GM19240 (cell line): ENCODE data around the gene TOR4A.
"Not testable (repeated sequence)": the region's sequence is repeated elsewhere in the genome, so short reads cannot be mapped to it uniquely, and the experiment has no call there.

Source experiments
- DNase-seq: peaks from one replicate; pipeline ENCODE4 v3.0.0; 2011; ENCODE audit warnings: low spot score; ENCODE audit not compliant: insufficient read length

Gene TOR4A

DNA sequence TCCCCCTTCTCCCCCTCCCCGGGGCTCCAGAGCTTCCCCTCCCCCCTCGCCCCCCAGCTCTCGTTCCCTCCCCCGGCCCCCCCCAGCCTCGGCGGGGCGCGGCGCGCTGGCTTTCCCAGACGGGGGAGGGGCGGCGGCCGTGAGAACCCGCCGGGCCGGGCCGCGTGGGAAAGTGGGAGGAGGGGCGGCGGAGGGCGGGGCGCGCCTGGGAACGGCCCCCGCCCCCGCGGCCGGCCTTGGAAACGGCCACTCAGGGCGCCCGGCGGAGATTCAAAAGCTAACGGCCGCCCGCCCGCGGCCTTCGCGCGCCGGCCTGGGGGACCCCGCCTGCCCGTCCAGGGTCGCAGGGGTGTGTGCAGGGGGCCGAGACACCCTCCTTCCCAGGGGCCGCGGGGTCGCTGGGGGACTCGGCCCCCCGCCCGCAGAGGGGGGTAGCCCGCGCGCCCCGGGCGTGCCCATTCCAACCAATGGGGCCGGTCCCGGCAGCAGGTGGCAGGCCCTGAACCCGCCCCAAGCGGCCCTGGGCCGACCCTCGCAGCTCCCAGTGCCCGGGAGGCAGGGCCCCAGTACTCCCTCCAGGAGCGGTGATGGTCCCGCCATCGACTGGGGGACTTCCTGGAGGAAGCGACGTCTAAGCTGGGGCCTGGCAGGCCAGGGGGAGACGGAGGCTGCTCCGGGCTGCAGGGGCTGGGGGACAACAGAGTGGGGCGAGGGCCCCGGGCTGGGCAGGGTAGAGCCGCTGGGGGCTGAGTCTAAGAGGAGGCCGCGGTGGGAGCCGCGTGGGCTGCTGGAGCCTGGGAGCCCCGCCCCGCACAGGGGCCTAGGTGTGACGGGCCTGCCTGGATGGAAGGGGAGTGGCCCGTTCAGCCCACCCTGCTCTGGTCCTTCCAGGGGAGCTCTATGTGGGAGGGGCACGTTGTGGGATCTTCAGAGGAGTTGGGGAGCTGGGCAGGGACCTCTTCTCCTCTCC, 38.8 kb downstream of the TOR4A start:
- peak; percentile 41 for DNase-seq

DNA sequence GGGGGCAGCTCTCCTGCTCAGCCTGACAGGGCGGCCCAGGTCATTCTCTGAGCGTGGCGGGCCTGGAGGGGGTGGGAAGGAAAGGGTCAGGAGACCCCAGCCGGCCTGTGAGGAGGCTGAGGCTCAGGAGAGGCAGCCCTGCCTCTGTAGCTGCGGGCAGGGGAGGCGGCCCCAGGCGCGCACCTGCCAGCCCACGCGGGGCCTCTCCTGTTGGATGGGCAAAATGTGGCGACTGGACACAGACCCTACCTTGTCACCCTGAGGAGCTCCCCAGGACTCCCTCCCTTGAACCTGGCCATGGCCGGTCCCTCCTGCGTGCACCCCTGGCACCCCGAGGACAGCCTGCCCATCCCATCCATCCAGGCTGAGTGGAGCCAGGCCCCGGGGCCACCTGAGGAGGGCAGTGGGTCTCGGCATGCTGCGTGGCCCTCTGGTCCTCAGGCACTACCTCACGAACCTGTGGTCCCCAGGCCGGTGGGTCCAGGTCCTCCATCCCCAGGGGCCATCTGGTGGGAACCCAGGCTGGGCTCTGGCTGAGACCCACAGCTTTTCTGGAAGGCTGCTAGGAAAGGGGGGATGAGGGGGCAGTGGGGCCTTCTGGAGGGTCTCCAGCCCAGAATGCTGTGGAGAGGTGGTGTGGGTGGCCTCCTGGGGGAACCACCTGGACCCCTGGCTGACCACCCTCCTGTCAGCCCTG, 39.6 kb downstream of the TOR4A start:
- DNase-seq: no peak

DNA sequence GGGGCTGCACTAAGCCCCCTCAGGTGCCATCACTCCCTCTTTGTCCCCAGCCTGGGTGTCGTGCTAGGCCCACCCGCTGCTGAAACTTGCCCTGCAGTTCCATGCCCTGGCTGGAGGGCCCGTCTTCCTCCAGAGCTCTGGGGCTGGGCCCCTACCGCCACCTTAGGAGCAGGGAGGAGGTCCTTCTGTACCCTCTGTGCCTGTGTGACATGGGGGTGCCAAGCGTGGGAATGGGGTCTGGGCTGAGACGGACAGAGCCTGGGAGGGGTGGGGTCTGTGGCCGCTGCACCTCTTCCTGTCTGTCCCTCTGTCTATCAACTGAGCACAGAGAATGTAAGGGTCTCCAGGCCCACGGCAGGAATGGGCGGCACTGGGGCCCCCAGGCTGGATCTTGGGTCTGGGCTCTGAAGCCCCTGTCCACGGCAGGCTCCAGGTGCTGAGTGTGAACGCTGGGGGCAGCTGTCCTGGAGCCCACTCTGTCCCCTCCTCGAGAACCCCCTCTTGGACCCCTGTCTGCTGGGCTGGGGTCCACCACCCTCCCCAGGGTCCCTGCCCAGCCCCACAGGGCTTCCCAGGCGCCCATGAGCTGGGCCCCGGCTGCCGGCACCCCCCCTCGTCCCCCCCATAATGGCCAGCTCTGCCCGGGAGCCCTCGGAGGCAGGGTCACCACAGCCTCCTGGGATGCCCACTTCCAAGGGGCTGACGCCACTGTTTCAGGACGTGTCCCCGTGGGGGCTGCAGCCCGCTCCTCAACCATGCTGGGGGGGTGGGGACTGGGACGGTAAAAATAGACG, 40.4 kb downstream of the TOR4A start:
- DNase-seq: peak; percentile 15

DNA sequence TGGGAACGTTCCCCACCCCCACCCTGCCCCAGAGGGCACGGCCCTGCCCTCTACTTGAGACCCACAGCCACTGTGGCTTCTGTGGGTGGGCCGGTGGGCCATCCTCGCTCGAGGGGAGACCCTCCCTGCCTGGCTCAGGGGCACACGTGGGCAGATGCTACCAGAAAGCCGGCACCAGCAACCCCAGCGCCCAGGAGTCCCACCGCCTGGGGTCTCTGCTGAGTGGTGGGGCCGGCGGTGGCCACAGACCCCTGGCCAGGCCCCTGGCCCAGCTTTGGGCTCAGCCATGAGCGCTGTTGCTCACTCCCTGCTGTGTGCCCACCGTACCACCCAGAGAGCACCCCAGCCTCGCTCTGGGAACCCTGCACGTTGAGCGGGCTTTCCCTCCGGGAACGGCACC, 41.1 kb downstream of the TOR4A start:
- no peak for DNase-seq

DNA sequence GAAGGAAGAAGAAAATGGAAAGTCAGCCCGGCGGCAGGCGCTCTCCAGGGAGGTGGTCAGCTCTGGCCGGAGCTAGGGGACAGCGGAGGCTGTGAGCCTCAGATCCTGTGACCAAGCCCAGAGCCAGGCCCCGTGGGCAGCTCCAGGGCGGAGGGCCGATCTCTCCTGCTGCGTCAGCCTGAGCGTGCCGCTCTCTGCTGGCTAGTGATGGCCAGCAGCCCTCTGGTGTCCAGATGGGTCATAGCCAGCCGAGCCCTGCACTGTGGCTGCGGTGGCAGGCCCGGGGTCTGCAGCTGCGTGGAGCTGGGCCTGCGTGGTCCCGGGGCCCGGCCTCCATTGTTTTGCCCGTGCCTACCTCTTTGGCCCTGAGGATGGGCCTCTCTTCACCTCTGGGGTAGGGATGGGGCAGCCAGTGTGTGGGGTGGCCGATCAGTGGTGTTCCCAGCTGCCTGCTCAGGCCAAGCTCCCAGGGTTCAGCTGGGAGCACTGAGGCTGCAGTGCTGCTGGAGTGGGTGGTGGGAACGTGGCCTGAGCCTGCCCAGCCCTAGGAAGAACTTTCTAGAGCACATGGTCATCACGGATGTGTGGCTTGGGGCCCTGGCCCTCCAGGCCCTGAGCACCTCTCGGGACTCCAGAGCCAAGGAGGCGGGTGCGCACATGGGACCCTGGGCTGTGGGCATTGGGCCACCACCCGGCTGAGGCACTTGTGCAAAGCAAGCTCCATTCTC, 41.6 kb downstream of the TOR4A start:
- peak; percentile 8 for DNase-seq

DNA sequence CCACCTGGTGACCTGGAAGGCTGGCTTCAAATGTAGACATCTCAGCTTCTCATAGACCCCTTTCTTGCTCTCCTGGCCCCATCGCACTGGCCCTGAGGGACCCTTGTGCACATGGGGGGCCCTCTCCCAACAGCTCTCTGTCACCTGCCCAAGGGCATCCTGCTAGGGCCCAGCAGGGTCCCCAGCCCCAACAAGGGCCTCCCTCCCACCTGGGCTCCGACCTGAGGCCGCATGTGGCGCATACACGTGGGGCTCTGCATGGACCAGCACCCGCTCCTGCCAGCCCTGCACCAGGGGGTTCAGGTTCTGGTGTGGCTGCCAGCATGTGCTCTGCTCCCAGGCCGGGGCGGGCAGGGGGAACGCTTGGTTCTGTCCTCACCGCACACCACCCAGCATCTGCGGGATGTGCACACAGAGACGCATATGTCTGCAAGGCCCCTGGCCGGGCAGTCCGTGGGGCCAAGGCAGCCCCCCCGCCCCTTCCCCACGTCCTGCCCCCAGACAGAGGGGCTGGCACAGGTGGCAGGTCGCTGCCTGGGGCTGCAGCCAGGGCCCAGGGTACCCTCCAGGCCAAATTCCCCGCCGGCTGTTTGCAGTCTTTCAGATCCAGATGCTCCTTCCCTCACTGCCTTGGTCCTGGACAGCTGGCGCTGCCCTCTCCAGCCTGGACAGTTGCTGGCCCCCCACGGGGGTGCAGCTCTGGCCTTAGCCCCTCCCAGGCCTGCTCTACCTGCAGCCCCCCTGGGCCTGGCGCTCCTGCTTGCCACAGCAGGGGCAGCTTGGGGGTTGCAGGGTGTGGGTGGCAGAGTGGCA, 42.4 kb downstream of the TOR4A start:
- no peak for DNase-seq

DNA sequence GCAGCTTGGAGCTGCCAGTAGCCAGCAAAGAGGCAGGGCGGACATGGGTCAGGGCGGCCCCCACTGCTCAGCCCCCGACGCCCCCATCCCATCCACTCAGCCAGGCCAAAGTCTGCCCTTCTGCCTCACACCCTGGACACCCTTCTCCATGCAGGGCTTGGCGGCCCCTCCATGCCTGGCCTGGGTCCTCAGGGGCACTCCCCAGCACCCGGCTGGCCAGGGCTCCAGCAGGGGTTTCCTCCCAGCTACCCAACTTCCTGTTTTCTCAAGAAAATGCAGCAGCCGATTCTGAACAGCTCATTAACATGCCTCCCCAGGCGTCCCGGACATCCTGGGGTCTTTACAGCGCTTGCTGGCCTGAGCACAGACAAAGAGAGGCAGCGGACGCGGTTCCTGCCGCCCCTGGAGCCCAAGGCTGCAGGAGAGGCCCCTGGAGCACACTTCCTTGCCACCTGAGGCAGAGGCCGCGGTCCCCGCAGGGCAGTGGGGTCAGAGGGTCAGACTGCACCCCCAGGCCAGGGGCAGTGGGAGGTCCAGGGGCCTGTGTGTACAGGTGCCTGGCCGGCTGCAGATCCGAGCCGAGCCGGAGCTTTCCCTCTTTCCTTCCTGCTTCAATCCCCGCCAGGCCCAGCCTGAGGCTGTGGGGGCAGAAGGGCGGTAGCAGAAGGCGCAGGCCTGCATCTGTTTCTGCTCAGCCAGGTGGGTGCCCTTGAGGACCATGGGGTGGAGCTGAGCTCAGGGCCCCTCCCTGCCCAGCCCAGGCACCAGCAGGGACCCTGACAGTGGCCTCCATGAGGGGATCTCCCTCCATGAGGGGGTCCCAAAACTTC, 43.2 kb downstream of the TOR4A start:
- no peak for DNase-seq

DNA sequence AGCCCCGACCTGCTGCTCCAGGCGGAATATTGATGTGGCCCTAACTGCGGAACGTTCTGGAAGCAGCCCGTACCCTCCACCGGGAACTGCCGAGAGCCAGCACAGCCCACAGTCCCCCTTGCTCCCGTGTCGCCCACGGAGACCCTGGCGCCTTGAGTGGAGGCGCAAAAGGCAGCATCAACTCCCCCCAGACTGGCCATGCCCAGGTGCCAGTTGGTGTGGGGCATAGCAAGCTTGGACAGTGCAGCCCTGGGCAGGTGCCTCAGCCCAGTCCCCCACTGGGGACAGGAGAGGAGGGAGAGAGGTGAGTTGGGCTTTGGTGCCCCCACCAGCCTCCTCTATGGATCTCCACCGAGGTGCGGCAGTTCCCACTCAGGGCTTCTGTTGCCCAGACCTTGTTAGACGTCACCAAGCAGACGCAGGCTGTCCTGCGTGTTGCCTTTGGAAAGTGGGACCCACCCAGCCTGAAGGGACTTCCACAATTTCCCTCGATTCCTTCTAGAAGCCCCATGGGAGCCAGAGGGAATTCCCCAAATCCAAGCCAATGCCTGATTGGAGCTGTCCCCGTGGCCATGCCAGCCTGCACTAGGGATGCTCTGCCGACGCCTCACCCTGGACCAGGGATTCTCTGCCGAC, 44.3 kb downstream of the TOR4A start:
- DNase-seq: no peak

DNA sequence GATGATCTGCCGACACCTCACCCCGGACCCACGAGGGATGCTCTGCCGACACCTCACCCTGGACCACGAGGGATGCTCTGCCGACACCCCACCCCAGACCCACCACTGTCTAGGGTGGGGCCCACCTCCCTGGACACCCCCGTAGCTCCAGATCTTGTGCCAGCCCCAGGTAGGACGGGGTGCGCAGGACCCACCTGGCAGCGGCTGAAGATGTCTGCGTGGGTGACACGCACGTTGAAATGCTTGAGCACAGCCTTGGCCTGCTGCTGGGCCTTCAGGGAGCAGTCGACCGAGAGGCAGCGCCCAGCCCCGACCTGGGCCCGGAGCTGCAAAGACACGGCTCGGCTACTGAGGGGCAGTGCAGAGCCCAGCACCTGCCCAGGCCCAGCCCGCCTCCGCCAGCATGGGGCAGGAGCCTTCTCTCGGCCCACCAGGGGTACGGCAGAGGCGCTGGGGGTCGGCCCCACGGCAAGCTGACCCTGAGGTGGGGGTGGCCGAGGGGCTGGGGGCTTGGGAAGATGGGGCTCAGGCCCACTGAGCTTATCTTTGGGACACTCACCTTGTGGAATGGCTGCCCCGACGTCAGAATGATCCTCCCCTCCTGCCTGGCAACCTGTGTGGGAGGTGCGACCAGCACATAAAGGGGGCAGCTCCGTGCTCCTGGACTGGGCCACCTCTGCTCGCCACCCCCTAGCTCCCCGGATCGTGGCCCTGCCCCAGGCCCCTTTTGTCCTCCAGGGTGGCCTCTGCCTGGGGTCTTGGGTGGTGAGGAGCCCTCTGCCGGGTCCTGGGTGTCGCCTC, 46.2 kb downstream of the TOR4A start:
- no peak for DNase-seq

DNA sequence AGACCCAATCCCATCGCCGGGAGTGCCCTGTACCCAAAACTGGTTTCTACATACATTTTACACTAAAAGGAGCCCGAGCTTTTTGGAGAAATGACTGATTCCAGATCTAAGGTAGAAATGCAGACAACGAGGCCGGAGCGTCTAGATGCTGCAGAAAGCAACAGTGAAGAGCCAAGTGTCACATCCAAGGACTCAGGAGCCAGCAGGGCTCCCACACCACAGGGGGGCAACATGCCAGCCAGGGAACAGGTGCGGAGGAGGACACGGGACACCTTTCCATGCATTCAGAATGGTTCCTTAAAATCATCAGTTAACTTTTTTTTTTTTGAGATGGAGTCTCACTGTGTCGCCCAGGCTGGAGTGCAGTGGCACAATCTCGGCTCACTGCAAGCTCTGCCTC, 47.6 kb downstream of the TOR4A start:
- no peak for DNase-seq

DNA sequence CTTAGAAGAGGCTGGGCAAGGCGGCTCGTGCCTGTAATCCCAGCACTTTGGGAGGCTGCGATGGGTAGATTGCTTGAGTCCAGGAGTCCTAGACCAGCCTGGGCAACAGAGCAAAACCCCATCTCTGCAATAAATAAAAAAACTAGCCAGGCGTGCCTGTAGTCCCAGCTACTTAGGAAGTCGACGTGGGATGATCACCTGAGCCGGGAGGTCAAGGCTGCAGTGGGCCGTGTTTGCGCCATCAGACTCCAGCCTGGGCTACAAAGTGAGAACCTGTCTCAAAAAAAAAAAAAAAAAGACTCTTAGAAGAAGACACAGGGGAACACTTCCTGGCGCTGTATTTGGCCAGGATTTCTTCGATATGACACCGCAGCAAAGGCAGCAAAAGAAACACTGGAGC, 48.3 kb downstream of the TOR4A start:
- no peak for DNase-seq

DNA sequence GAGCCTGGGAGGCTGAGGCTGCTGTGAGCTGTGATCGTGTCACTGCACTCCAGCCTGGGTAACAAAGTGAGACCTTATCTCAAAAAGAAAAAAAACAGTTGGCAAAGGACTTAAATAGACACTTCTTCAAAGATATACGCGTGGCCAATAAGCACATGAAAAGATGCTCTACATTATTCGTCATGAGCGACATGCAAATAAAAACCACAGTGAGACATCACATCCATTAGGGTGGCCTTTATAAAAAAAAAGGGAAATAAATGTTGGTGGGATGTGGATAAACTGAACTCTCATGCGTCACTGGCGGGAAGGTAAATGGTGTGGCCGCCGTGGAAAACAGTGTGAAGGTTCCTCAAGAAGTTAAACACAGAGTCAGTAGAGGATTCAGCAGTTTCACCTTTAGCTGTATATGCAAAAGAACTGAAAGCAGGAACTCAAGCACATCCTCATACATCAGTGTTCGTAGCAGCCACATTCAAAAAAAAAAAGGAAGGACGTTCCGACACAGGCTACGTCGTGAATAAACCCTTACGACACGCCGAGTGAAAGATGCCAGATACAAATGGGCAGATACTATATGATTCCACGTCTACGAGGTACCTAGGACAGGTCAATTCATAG, 49.0 kb downstream of the TOR4A start:
- DNase-seq: no peak

DNA sequence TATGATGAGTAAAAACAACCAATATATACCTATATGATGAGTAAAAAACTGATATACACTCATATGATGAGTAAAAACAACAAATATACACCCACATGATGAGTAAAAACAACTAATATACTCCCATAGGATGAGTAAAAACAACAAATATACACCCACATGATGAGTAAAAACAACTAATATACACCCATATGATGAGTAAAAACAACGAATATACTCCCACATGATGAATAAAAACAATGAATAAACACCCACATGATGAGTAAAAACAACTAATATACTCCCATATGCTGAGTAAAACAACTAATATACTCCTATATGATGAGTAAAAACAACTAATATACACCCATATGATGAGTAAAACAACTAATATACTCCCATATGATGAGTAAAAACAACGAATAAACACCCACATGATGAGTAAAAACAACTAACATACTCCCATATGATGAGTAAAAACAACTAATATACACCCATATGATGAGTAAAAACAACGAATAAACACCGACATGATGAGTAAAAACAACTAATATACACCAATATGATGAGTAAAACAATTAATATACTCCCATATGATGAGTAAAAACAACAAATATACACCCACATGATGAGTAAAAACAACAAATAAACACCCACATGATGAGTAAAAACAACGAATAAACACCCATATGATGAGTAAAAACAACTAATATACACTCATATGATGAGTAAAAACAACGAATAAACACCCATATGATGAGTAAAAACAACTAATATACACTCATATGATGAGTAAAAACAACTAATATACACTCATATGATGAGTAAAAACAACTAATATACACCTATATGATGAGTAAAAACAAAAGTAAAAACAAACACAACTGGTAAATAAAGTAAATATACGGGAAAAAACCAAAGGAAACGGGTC, 50.4 kb downstream of the TOR4A start:
- not testable (repeated sequence) for DNase-seq

DNA sequence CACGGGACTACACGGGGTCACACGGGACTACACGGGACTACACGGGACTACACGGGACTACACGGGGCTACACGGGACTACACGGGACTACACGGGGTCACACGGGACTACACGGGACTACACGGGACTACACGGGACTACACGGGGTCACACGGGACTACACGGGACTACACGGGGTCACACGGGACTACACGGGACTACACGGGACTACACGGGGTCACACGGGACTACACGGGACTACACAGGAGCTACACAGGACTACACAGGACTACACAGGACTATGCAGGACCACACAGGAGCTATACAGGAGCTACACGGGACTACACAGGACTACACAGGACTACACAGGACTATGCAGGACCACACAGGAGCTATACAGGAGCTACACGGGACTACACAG, 52.1 kb downstream of the TOR4A start:
- DNase-seq: not testable (repeated sequence)

DNA sequence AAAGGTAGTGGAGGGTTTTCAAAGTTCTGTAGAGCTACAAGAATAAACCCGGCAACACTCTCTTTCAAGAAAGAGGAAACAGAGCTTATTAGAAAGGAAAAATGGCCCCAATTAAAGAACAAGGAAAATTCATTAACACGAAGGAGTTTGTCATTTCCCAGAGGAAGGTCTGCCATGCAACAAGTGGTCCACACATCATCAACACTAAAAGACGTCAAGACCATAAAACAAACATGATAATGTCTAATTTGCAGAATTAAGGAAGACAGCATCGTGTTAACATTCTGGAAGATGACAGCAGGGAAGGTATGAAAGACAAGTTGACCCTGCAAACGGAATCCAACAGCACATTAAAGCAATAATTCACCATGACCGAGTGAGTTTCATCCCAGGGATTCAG, 53.2 kb downstream of the TOR4A start:
- no peak for DNase-seq

DNA sequence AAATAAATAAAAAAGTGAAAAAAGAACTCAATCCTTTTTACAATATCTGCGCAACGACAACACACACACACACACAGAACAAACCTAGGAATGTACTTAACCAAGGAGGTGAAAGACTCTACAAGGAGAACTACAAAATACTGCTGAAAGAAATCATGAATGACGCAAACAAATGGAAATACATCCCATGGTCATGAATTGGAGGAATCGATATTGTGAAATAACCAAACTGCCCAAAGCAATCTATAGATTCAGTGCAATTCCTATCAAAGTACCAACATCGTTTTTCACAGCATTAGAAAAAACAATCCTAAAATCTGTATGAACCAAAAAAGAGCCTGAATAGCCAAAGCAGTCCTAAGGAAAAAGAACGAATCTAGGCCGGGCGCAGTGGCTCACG, 54.4 kb downstream of the TOR4A start:
- no peak for DNase-seq
